Endothelial cell of umbilical vein (primary cell): Measurements from ENCODE around the gene CCDC126. TPM values are rescaled to one million over a fixed set of nuclear protein-coding genes. Genes with fewer than 3 reads are reported as not detected.

Experiments
- BruUV-seq: library from RNA; stranded (reverse); fragments of 400-500 nt; replicated peaks from 2 replicates; lab custom pipeline; 2021; lab: Mats Ljungman, UMichigan
- CTCF ChIA-PET: fragments of 300-600, 350-600 bp; sonication (Branson Sonifier 250); formaldehyde crosslinking; loops from one replicate; lab custom pipeline; 2021; ENCODE audit warnings: antibody characterized with exemption, inconsistent platforms; lab: Charles Lee
- POLR2A ChIA-PET: fragments of 300-600, 350-600 bp; sonication (Branson Sonifier 250); formaldehyde crosslinking; loops from one replicate; lab custom pipeline; 2021; ENCODE audit warnings: antibody characterized with exemption, inconsistent platforms; lab: Charles Lee
- DNase-seq: peaks from one replicate; pipeline ENCODE4 v3.0.0-alpha.2; 2011; ENCODE audit warnings: low read depth, low spot score
- FAIRE-seq: peaks from 2 replicates; lab custom pipeline; 2011; peaks lifted over from hg19 to GRCh38; lab: Jason Lieb, UNC
- H2AFZ ChIP-seq: 2 replicates; pipeline ENCODE4 v1.6.0; 2012; ENCODE audit warnings: low read depth, low read length, control low read depth, inconsistent platforms
- H3K27ac ChIP-seq: 2 replicates; pipeline ENCODE4 v1.5.1; 2011; ENCODE audit warnings: low read depth, mild to moderate bottlenecking, control low read depth, low read length, moderate library complexity; ENCODE audit not compliant: insufficient read depth
- H3K27me3 ChIP-seq, 2 experiments: 2 replicates each; pipeline versions ENCODE4 v1.6.0 to v1.6.1; 2011; ENCODE audit warnings: low read length in 2 of 2, mixed read lengths in 1 of 2; ENCODE audit not compliant: control insufficient read depth in 2 of 2, insufficient read depth in 2 of 2
- H3K36me3 ChIP-seq, 2 experiments: 2 replicates in 1 of 2; 3 replicates in 1 of 2; pipeline ENCODE4 v1.5.1; 2011; ENCODE audit warnings: low read length in 2 of 2, mild to moderate bottlenecking in 1 of 2, moderate library complexity in 1 of 2; ENCODE audit not compliant: control insufficient read depth in 2 of 2, insufficient read depth in 2 of 2; ENCODE audit errors: extremely low read depth in 1 of 2
- H3K4me1 ChIP-seq: 3 replicates; pipeline ENCODE4 v1.5.1; 2011; ENCODE audit warnings: mild to moderate bottlenecking, low read length; ENCODE audit not compliant: control insufficient read depth, insufficient read depth; ENCODE audit errors: extremely low read depth
- H3K4me2 ChIP-seq: 2 replicates; pipeline ENCODE4 v1.6.1; 2011; ENCODE audit warnings: low read length, control low read depth, mixed read lengths; ENCODE audit not compliant: insufficient read depth
- H3K4me3 ChIP-seq, 3 experiments: fragments of 200-600 bp in 1 of 3; sonication (generic), shearing (Covaris generic) in 1 of 3; replicated peaks in 1 of 3; 2 replicates each; pipeline ENCODE4 v1.5.1; 2011 to 2016; ENCODE audit warnings: control low read depth in 3 of 3, low read length in 3 of 3, mild to moderate bottlenecking in 2 of 3, inconsistent platforms in 1 of 3, low read depth in 1 of 3, moderate library complexity in 1 of 3; ENCODE audit not compliant: insufficient read depth in 1 of 3
- H3K79me2 ChIP-seq: 2 replicates; pipeline ENCODE4 v1.6.0; 2012; ENCODE audit warnings: low read length, inconsistent platforms; ENCODE audit not compliant: control insufficient read depth, insufficient read depth
- H3K9ac ChIP-seq: replicated peaks from 2 replicates; pipeline ENCODE3; 2011; ENCODE audit warnings: low read length, control low read depth; ENCODE audit not compliant: insufficient read depth; ENCODE audit errors: extremely low read depth
- H3K9me1 ChIP-seq: replicated peaks from 3 replicates; pipeline ENCODE4 v1.6.0; 2011; ENCODE audit warnings: mild to moderate bottlenecking, low read length; ENCODE audit not compliant: control insufficient read depth, insufficient read depth; ENCODE audit errors: extremely low read depth
- H3K9me3 ChIP-seq: replicated peaks from 2 replicates; pipeline ENCODE4 v1.5.1; 2012; ENCODE audit warnings: low read length, inconsistent platforms; ENCODE audit not compliant: control insufficient read depth, insufficient read depth
- H4K20me1 ChIP-seq: replicated peaks from 2 replicates; pipeline ENCODE3; 2011; ENCODE audit warnings: mild to moderate bottlenecking, low read length; ENCODE audit not compliant: control insufficient read depth, insufficient read depth; ENCODE audit errors: extremely low read depth
- CTCF ChIP-seq, 2 donors: IDR thresholded peaks; 1 replicate in 1 of 2; 2 replicates in 1 of 2; pipeline ENCODE4 v1.5.1; 2011; ENCODE audit warnings: low read length in 2 of 2, mild to moderate bottlenecking in 2 of 2, moderate library complexity in 2 of 2, control low read depth in 1 of 2, inconsistent platforms in 1 of 2, low read depth in 1 of 2; ENCODE audit not compliant: insufficient read depth in 1 of 2; ENCODE audit errors: extremely low read depth in 1 of 2
- EZH2 ChIP-seq: IDR thresholded peaks from 2 replicates; pipeline ENCODE4 v1.6.1; 2012; ENCODE audit warnings: borderline replicate concordance, low read depth, mild to moderate bottlenecking, moderate library complexity, low read length, inconsistent platforms; ENCODE audit not compliant: severe bottlenecking
- FOS ChIP-seq: IDR thresholded peaks from 2 replicates; pipeline ENCODE4 v1.6.1; 2011; ENCODE audit warnings: mild to moderate bottlenecking, low read length, moderate library complexity, borderline replicate concordance; ENCODE audit not compliant: insufficient read depth
- GATA2 ChIP-seq: IDR thresholded peaks from 2 replicates; pipeline ENCODE4 v1.7.0; 2011; ENCODE audit warnings: low read depth, mild to moderate bottlenecking, moderate library complexity, mixed read lengths, low read length; ENCODE audit not compliant: insufficient read length, insufficient read depth
- JUN ChIP-seq: IDR thresholded peaks from 2 replicates; pipeline ENCODE4 v1.6.1; 2011; ENCODE audit warnings: borderline replicate concordance, low read depth; ENCODE audit not compliant: insufficient read length, insufficient read depth
- MYC ChIP-seq: IDR thresholded peaks from one replicate; pipeline ENCODE4 v1.6.1; 2011; ENCODE audit warnings: mild to moderate bottlenecking, low read depth, low read length
- POLR2A ChIP-seq: IDR thresholded peaks from 2 replicates; pipeline ENCODE4 v1.6.1; 2012; ENCODE audit warnings: low read depth, mild to moderate bottlenecking, control low read depth, low read length
- POLR2AphosphoS5 ChIP-seq: IDR thresholded peaks from 2 replicates; pipeline ENCODE4 v1.6.1; 2012; ENCODE audit warnings: low read depth, mild to moderate bottlenecking, control low read depth, low read length, moderate library complexity; ENCODE audit not compliant: insufficient read depth
- dilution Hi-C: fragments of 300-500 bp; cut with MboI; formaldehyde crosslinking; loops from one replicate; pipeline ENCODE4 v1.15.0; 2019; ENCODE audit warnings: low sequenced_read_pairs; ENCODE audit not compliant: extremely low pct_ligation_motif_present
- intact Hi-C: fragments of 100-400 bp; cut with micrococcal nuclease; formaldehyde crosslinking; loops from one replicate; pipeline ENCODE4 v1.10.0; 2022
- polyA plus RNA-seq, 4 experiments: library from polyadenylated mRNA; depleted of rRNA in 3 of 4; stranded (reverse) in 3 of 4; unstranded in 1 of 4; fragments of >200 nt; gene quantifications; 2 replicates each; pipeline versions ENCODE4 v1.2.1 to v1.2.3, GENCODE V29; 2011 to 2012; ENCODE audit warnings: missing spikeins in 1 of 4
- total RNA-seq: library from RNA; stranded (reverse); gene quantifications from 2 replicates; pipeline ENCODE4 v1.2.3, GENCODE V29; 2021
- TF ChIP-seq, protein P1 (sequence below): IDR thresholded peaks from 2 replicates; pipeline ENCODE4 v1.6.1; 2011; ENCODE audit not compliant: insufficient read depth, insufficient read length

Gene CCDC126
- total and polyA plus RNA-seq, 2 donors (not counting 3 experiments of a cell fraction or from before 2014, with no cell fraction given), result 4.9 to 8.6 TPM

GRCh38 chr7:23607130-23607529 lies 9.9 kb downstream of the CCDC126 start:
- no peaks in the 10 kb centered on the region for H3K79me2 ChIP-seq
- no peak overlapping the region for H3K9ac ChIP-seq
- no peaks in the 10 kb centered on the region for H4K20me1 ChIP-seq
- H2AFZ ChIP-seq, result no peak overlapping the region
- H3K27ac ChIP-seq, result no peak overlapping the region
- H3K4me2 ChIP-seq, result no peak overlapping the region
- H3K27me3 ChIP-seq, result no peaks in the 10 kb centered on the region
- dilution Hi-C loops, result no loop called here
- BruUV-seq, result no TSS peak
- TF ChIP-seq, protein P1, sequence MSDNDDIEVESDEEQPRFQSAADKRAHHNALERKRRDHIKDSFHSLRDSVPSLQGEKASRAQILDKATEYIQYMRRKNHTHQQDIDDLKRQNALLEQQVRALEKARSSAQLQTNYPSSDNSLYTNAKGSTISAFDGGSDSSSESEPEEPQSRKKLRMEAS, result no peak
- TF ChIP-seq FOS, result no peak
- no peak for TF ChIP-seq POLR2AphosphoS5
- TF ChIP-seq GATA2, result no peak
- no peak for TF ChIP-seq CTCF (IDR thresholded peaks at IDR 0.05; ENCODE audit: extremely low read depth in 1 of 2, insufficient read depth in 1 of 2, low read depth in 1 of 2, low read length in 2 of 2)
- no peak for TF ChIP-seq POLR2A
- no peak for TF ChIP-seq EZH2
- TF ChIP-seq MYC, result no peak
- no peak for TF ChIP-seq JUN
- intact Hi-C loops, result no loop called here
- no peaks in the 10 kb centered on the region for H3K36me3 ChIP-seq
- H3K4me3 ChIP-seq, result no peak overlapping the region
- ChIA-PET POLR2A (no interaction called here), CTCF (no interaction called here)
- H3K9me3 ChIP-seq, result no peaks in the 10 kb centered on the region
- DNase-seq (no peak), FAIRE-seq (no peak)
- H3K9me1 ChIP-seq, result no peaks in the 10 kb centered on the region
- no peaks in the 10 kb centered on the region for H3K4me1 ChIP-seq
